ENCODE measurements around the gene NARS2. TPM values are rescaled to one million over a fixed set of nuclear protein-coding genes. Genes with fewer than 3 reads are reported as not detected.
"Not testable (repeated sequence)": the region's sequence is repeated elsewhere in the genome, so short reads cannot be mapped to it uniquely, and the experiment has no call there.

NARS2 gene
- total RNA-seq, 1 donor from 2014 or later, result 17.5 TPM

- DNase-seq, result no peak
- Histone ChIP-seq H3K27ac (replicated peaks) (no peak overlapping the region), H3K36me3 (no peaks in the 10 kb centered on the region), H3K9me3 (replicated peaks) (no peaks in the 10 kb centered on the region), H3K27me3 (ENCODE audit: low read depth) (no peaks in the 10 kb centered on the region), H3K4me1 (no peaks in the 10 kb centered on the region), H3K4me3 (no peak overlapping the region)
- TF ChIP-seq CTCF (IDR thresholded peaks at IDR 0.05; ENCODE audit: borderline replicate concordance), result no peak
- intact Hi-C loops (cut with micrococcal nuclease), result no loop called here
Measured at GRCh38 chr11:78612721-78613377, 38.2 kb upstream of the NARS2 start.

- peaks cover 12% of the 10 kb centered on the region for H3K27me3 ChIP-seq (ENCODE audit: low read depth)
- H3K4me1 ChIP-seq; H3K4me3 ChIP-seq; H3K27ac ChIP-seq (replicated peaks); H3K36me3 ChIP-seq; DNase-seq; intact Hi-C loops (cut with micrococcal nuclease); H3K9me3 ChIP-seq (replicated peaks): not testable (repeated sequence)
Measured at GRCh38 chr11:78609321-78609720, 34.7 kb upstream of the NARS2 start.

GRCh38 chr11:78607696-78608095, 33.0 kb upstream of the NARS2 start:
- no peak for DNase-seq
- peaks cover 26% of the 10 kb centered on the region for H3K27me3 ChIP-seq (ENCODE audit: low read depth)
- intact Hi-C loops (cut with micrococcal nuclease), result no loop called here
- H3K4me3 ChIP-seq, result no peak overlapping the region
- no peaks in the 10 kb centered on the region for H3K36me3 ChIP-seq
- TF ChIP-seq CTCF (IDR thresholded peaks at IDR 0.05; ENCODE audit: borderline replicate concordance), result no peak
- H3K4me1 ChIP-seq, result no peaks in the 10 kb centered on the region
- no peak overlapping the region for H3K27ac ChIP-seq (replicated peaks)
- no peaks in the 10 kb centered on the region for H3K9me3 ChIP-seq (replicated peaks)

- no peak for DNase-seq
- no peak overlapping the region for H3K27ac ChIP-seq (replicated peaks)
- H3K36me3 ChIP-seq, result no peaks in the 10 kb centered on the region
- intact Hi-C loops (cut with micrococcal nuclease), result no loop called here
- peaks cover 37% of the 10 kb centered on the region for H3K27me3 ChIP-seq (ENCODE audit: low read depth)
- no peak overlapping the region for H3K4me3 ChIP-seq
- no peaks in the 10 kb centered on the region for H3K4me1 ChIP-seq
- TF ChIP-seq CTCF (IDR thresholded peaks at IDR 0.05; ENCODE audit: borderline replicate concordance), result no peak
- no peaks in the 10 kb centered on the region for H3K9me3 ChIP-seq (replicated peaks)
Measured at GRCh38 chr11:78606667-78607066, 32.0 kb upstream of the NARS2 start.

GRCh38 chr11:78605296-78605695, 30.6 kb upstream of the NARS2 start:
- intact Hi-C loops (cut with micrococcal nuclease), result no loop called here
- DNase-seq, result no peak

More at GRCh38 chr11:78605296-78605695, 30.6 kb upstream of the NARS2 start:
- Histone ChIP-seq H3K27ac (replicated peaks) (no peak overlapping the region), H3K36me3 (no peaks in the 10 kb centered on the region), H3K4me3 (no peak overlapping the region), H3K4me1 (no peaks in the 10 kb centered on the region), H3K9me3 (replicated peaks) (no peaks in the 10 kb centered on the region), H3K27me3 (ENCODE audit: low read depth) (peaks cover 38% of the 10 kb centered on the region)
- no peak for TF ChIP-seq CTCF (IDR thresholded peaks at IDR 0.05; ENCODE audit: borderline replicate concordance)
